ENCODE data around the gene TPCN1.

GRCh38 chr12:113201187-113202177 is 19.8 kb upstream of the TPCN1 start:
- TF ChIP-seq POLR2AphosphoS5 (IDR thresholded peaks at IDR 0.05; ENCODE audit: low read depth, low read length) (no peak), POLR2A (IDR thresholded peaks at IDR 0.05; ENCODE audit: low read depth, low read length) (no peak), POU2F2 (IDR thresholded peaks at IDR 0.05; ENCODE audit: low read depth, low read length) (no peak), SPI1 (IDR thresholded peaks at IDR 0.05; ENCODE audit: low read depth, low read length) (no peak)
